DMS153 (cell line): ENCODE data around the gene HTT.

Experiments
- DNase-seq: peaks from one replicate; lab custom pipeline; 2025; lab: John Stamatoyannopoulos, UW

Gene HTT

GRCh38 chr4:3219761-3220475 lies 145.4 kb downstream of the HTT start:
- DNase-seq = no peak

- DNase-seq = no peak
Observed at GRCh38 chr4:3220476-3221183, 146.1 kb downstream of the HTT start.

GRCh38 chr4:3221184-3221494 lies 146.7 kb downstream of the HTT start:
- DNase-seq = no peak

GRCh38 chr4:3221996-3222395 lies 147.5 kb downstream of the HTT start:
- DNase-seq = no peak

GRCh38 chr4:3223346-3223745 lies 148.9 kb downstream of the HTT start:
- no peak for DNase-seq

- no peak for DNase-seq
Observed at GRCh38 chr4:3223956-3224748, 149.7 kb downstream of the HTT start.

GRCh38 chr4:3225071-3225850 lies 150.8 kb downstream of the HTT start:
- DNase-seq = no peak

- DNase-seq = no peak
Observed at GRCh38 chr4:3225936-3226335, 151.5 kb downstream of the HTT start.

- no peak for DNase-seq
Observed at GRCh38 chr4:3226467-3226866, 152.0 kb downstream of the HTT start.

- DNase-seq = no peak
Observed at GRCh38 chr4:3226944-3227343, 152.5 kb downstream of the HTT start.

- no peak for DNase-seq
Observed at GRCh38 chr4:3227878-3228675, 153.6 kb downstream of the HTT start.

GRCh38 chr4:3228881-3229280 lies 154.4 kb downstream of the HTT start:
- DNase-seq = no peak

- no peak for DNase-seq
Observed at GRCh38 chr4:3229328-3229727, 154.8 kb downstream of the HTT start.

- DNase-seq = no peak
Observed at GRCh38 chr4:3229964-3230363, 155.5 kb downstream of the HTT start.

- DNase-seq = no peak
Observed at GRCh38 chr4:3231471-3231870, 157.0 kb downstream of the HTT start.

- DNase-seq = no peak
Observed at GRCh38 chr4:3232001-3232400, 157.5 kb downstream of the HTT start.

- no peak for DNase-seq
Observed at GRCh38 chr4:3232871-3233271, 158.4 kb downstream of the HTT start.

- DNase-seq = no peak
Observed at GRCh38 chr4:3233391-3234071, 159.1 kb downstream of the HTT start.

- no peak for DNase-seq
Observed at GRCh38 chr4:3234171-3235029, 159.9 kb downstream of the HTT start.

GRCh38 chr4:3235030-3235345 lies 160.5 kb downstream of the HTT start:
- no peak for DNase-seq
